Breast epithelium (tissue), 3 donors: ENCODE measurements around the gene NAP1L1.

Source experiments
- CTCF ChIP-seq, 3 donors: fragments of 450-650 bp; IDR thresholded peaks; one replicate each; pipeline ENCODE4 v1.5.1; 2016 to 2017; ENCODE audit warnings: antibody characterized with exemption in 3 of 3, mild to moderate bottlenecking in 3 of 3, moderate library complexity in 3 of 3
- POLR2A ChIP-seq: fragments of 450-650 bp; IDR thresholded peaks from one replicate; pipeline ENCODE4 v1.6.1; 2016; ENCODE audit warnings: antibody characterized with exemption, mild to moderate bottlenecking, moderate library complexity
- POLR2AphosphoS5 ChIP-seq, 3 donors: sonication (generic); formaldehyde crosslinking; IDR thresholded peaks; one replicate each; pipeline ENCODE4 v1.6.1; 2017; ENCODE audit warnings: antibody characterized with exemption in 3 of 3

- TF ChIP-seq CTCF (IDR thresholded peaks at IDR 0.05) = no peak
- no peak for TF ChIP-seq POLR2AphosphoS5 (IDR thresholded peaks at IDR 0.05)
- TF ChIP-seq POLR2A = no peak
Observed at GRCh38 chr12:76014007-76014406, 70.5 kb downstream of the NAP1L1 start.
